ENCODE results near the gene PTPRN2. TPM values are rescaled to one million over a fixed set of nuclear protein-coding genes. Genes with fewer than 3 reads are reported as not detected.

Gene PTPRN2
- total and polyA plus RNA-seq, 2 of the 8 experiments (the other 6 are each of a cell fraction or from before 2014, with no cell fraction given) = 2.6 to 4.5 TPM

DNA sequence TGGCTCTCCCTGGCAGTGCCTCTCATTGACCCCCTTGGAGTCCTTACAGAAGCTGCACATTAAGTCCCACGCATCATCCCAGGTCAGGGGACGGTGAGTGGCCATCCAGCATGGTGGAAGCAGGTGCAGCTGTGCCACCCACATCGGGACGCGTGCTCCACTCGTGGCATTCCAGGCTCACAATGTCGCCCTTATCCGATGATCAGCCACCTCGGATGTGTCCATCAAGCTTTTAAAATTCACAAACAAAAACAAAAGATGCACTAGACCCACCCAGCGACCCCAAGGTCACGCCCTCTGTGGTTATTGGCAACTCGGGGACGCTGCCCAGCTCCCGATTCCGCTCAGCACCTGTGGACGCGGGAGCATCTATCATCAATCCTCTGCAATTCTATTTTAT is 530.9 kb downstream of the PTPRN2 start (continued):
- no peak for TF ChIP-seq RAD21 (IDR thresholded peaks at IDR 0.05 in 1 of 2, conservative IDR thresholded peaks at IDR 0.05 in 1 of 2; ENCODE audit: low read depth in 2 of 2, low read length in 2 of 2)
- no peak for TF ChIP-seq CHD2 (IDR thresholded peaks at IDR 0.05; ENCODE audit: low read length)
- TF ChIP-seq KDM5A (IDR thresholded peaks at IDR 0.05; ENCODE audit: low read length) = no peak
- no peak for TF ChIP-seq HDAC2 (IDR thresholded peaks at IDR 0.05; ENCODE audit: borderline replicate concordance in 1 of 2, low read depth in 2 of 2, low read length in 2 of 2)

All from H1 (cell line).